HG03066 (cell line): Measurements from ENCODE around the gene TNS3.
"Not testable (repeated sequence)": the region's sequence is repeated elsewhere in the genome, so short reads cannot be mapped to it uniquely, and the experiment has no call there.

Source experiments
- ATAC-seq: cut with Tn5 transposase; IDR thresholded peaks from one replicate; pipeline ENCODE4 v1.9.1; 2021; ENCODE audit warnings: low read depth; ENCODE audit not compliant: unreplicated experiment

The TNS3 gene

GRCh38 chr7:47456210-47456955 is 125.5 kb downstream of the TNS3 start:
- ATAC-seq, result no peak

GRCh38 chr7:47455872-47456185 is 126.1 kb downstream of the TNS3 start:
- ATAC-seq, result no peak

- no peak for ATAC-seq
Observed at GRCh38 chr7:47454974-47455871, 126.7 kb downstream of the TNS3 start.

- no peak for ATAC-seq
Observed at GRCh38 chr7:47454069-47454973, 127.6 kb downstream of the TNS3 start.

- ATAC-seq, result no peak
Observed at GRCh38 chr7:47453093-47454061, 128.5 kb downstream of the TNS3 start.

GRCh38 chr7:47452715-47453092 is 129.2 kb downstream of the TNS3 start:
- ATAC-seq, result no peak

GRCh38 chr7:47452295-47452694 is 129.6 kb downstream of the TNS3 start:
- ATAC-seq, result no peak

GRCh38 chr7:47451851-47452205 is 130.1 kb downstream of the TNS3 start:
- ATAC-seq, result no peak

- no peak for ATAC-seq
Observed at GRCh38 chr7:47449810-47450590, 131.9 kb downstream of the TNS3 start.

GRCh38 chr7:47448971-47449370 is 132.9 kb downstream of the TNS3 start:
- no peak for ATAC-seq

- ATAC-seq, result no peak
Observed at GRCh38 chr7:47447621-47448349, 134.1 kb downstream of the TNS3 start.

GRCh38 chr7:47446871-47447466 is 134.9 kb downstream of the TNS3 start:
- no peak for ATAC-seq

GRCh38 chr7:47444376-47445098 is 137.4 kb downstream of the TNS3 start:
- ATAC-seq, result no peak

- no peak for ATAC-seq
Observed at GRCh38 chr7:47443049-47443448, 138.9 kb downstream of the TNS3 start.

- no peak for ATAC-seq
Observed at GRCh38 chr7:47442605-47442865, 139.4 kb downstream of the TNS3 start.

GRCh38 chr7:47441796-47442604 is 139.9 kb downstream of the TNS3 start:
- no peak for ATAC-seq

- ATAC-seq, result not testable (repeated sequence)
Observed at GRCh38 chr7:47441048-47441447, 140.9 kb downstream of the TNS3 start.
